Lower lobe of right lung (tissue), 2 donors: Measurements from ENCODE around the gene DYSF. TPM values are rescaled to one million over a fixed set of nuclear protein-coding genes. Genes with fewer than 3 reads are reported as not detected.

Source experiments
- ATAC-seq, 2 donors: fragments of 200-7000 bp; cut with Tn5 transposase; one replicate each; pipeline ENCODE4 v1.9.1; 2020 to 2022; ENCODE audit warnings: mild to moderate bottlenecking in 2 of 2, moderate library complexity in 2 of 2
- DNase-seq: peaks from one replicate; pipeline ENCODE4 v3.0.0-alpha.2; 2020
- H3K27ac ChIP-seq: fragments of 200-600 bp; one replicate; pipeline ENCODE4 v1.8.0; 2022
- H3K27me3 ChIP-seq: fragments of 200-600 bp; one replicate; pipeline ENCODE4 v1.8.0; 2022; ENCODE audit warnings: low read depth
- H3K36me3 ChIP-seq: fragments of 200-600 bp; one replicate; pipeline ENCODE4 v1.8.0; 2022; ENCODE audit warnings: mild to moderate bottlenecking
- H3K4me1 ChIP-seq: fragments of 200-600 bp; one replicate; pipeline ENCODE4 v1.8.0; 2022
- H3K4me3 ChIP-seq: fragments of 200-600 bp; one replicate; pipeline ENCODE4 v1.8.0; 2022; ENCODE audit warnings: mild to moderate bottlenecking
- H3K9me3 ChIP-seq: fragments of 200-600 bp; one replicate; pipeline ENCODE4 v1.8.0; 2022
- intact Hi-C: fragments of 100-400 bp; cut with DNase I; formaldehyde crosslinking; loops from one replicate; pipeline ENCODE4 v1.11.0; 2022
- total RNA-seq: library from RNA; stranded (reverse); fragmentation: NEBNext Ultra II Directional; extraction: Animal tissue kit (Norgen Biotek cat#: 25700); gene quantifications from one replicate; pipeline ENCODE4 v1.2.1, GENCODE V29; 2021
- TF ChIP-seq, protein P1 (sequence below): fragments of 200-600 bp; IDR thresholded peaks from one replicate; pipeline ENCODE4 v1.8.0; 2022; ENCODE audit warnings: antibody characterized with exemption, mild to moderate bottlenecking
- donor health status: DM: no; HTN: yes; CAD: no; lungs with severe emphysema.

The DYSF gene
- total RNA-seq, 1 donor from 2014 or later, result 41.2 TPM

DNA sequence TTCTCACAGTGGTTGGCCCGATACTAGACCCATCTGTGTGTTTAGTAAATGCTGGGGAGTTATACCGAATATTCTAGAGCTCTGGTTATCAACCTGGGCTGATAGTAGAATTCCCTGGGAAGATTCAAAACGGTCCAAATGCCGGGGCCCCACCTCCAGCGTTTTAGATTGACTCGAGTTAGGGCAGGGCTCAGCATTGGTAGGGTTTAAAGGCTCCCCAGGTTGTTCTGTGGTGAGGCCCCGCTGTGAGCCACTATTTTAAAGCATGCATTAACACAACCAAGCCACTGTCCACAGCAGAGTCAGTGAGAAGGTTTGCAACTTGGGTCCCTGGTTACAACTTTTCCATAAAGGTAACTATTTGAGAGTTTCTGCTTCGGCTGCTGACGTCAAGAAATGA lies 73.6 kb downstream of the DYSF start:
- peaks cover 6% of the 10 kb centered on the region for H3K36me3 ChIP-seq
- intact Hi-C loops, result no loop called here
- ATAC-seq (no peak), DNase-seq (no peak)
- TF ChIP-seq, protein P1, sequence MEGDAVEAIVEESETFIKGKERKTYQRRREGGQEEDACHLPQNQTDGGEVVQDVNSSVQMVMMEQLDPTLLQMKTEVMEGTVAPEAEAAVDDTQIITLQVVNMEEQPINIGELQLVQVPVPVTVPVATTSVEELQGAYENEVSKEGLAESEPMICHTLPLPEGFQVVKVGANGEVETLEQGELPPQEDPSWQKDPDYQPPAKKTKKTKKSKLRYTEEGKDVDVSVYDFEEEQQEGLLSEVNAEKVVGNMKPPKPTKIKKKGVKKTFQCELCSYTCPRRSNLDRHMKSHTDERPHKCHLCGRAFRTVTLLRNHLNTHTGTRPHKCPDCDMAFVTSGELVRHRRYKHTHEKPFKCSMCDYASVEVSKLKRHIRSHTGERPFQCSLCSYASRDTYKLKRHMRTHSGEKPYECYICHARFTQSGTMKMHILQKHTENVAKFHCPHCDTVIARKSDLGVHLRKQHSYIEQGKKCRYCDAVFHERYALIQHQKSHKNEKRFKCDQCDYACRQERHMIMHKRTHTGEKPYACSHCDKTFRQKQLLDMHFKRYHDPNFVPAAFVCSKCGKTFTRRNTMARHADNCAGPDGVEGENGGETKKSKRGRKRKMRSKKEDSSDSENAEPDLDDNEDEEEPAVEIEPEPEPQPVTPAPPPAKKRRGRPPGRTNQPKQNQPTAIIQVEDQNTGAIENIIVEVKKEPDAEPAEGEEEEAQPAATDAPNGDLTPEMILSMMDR, result no peak
- H3K9me3 ChIP-seq, result no peaks in the 10 kb centered on the region
- no peak overlapping the region for H3K27ac ChIP-seq
- no peaks in the 10 kb centered on the region for H3K4me1 ChIP-seq
- H3K4me3 ChIP-seq, result no peak overlapping the region
- no peaks in the 10 kb centered on the region for H3K27me3 ChIP-seq

- Histone ChIP-seq H3K4me3 (no peak overlapping the region), H3K27me3 (no peaks in the 10 kb centered on the region), H3K4me1 (no peaks in the 10 kb centered on the region), H3K9me3 (no peaks in the 10 kb centered on the region), H3K36me3 (peaks cover 6% of the 10 kb centered on the region), H3K27ac (no peak overlapping the region)
- TF ChIP-seq, protein P1, result no peak
- peak in 1 of 2 donors; percentile 9 for ATAC-seq
- DNase-seq, result no peak
- intact Hi-C loops, result no loop called here
Observed at GRCh38 chr2:71528131-71528591, 74.8 kb downstream of the DYSF start.

DNA sequence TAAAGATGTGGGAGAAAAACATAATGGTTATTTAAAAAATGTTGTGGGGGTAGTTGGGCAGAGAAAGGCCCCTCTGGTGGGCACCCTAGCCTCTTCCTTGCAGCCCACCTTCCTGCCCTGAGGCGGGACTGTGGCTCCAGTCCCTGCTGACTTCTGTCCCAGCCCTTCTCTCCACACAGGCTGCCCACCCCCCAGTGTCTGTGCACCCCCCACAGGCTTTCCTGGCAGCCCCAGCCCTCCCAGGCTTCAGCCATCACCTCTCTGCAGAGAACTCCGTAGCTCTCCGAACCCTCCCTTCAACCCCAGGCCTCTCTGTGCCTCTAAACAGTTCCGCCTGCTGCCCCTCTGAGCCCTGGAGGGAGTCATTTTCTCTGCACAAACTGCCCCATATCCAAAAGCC lies 75.4 kb downstream of the DYSF start:
- no peak for ATAC-seq

DNA sequence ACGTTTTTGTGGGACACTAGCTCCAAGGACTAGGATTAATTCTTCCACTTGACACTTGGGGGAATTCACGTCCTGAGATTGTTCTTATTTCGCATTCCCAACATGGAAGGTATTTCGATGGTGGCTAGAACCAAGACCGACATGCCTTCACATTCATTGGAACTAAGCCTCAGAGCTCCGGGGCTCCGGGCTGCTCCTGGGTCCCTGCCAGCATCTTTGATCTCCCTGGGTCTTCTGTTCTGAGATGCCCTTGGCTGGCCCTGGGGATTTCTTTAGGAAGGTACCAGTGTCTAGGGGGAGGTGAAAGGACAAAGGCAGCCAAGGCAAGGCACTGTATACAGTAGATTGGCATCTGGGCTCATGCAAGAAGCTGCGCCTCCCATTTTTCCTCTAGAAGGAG lies 76.8 kb downstream of the DYSF start:
- DNase-seq (no peak), ATAC-seq (no peak)
- peaks cover 6% of the 10 kb centered on the region for H3K36me3 ChIP-seq
- TF ChIP-seq, protein P1, result no peak
- H3K27ac ChIP-seq, result no peak overlapping the region
- no peaks in the 10 kb centered on the region for H3K4me1 ChIP-seq
- intact Hi-C loops, result no loop called here
- H3K4me3 ChIP-seq, result no peak overlapping the region
- H3K9me3 ChIP-seq, result no peaks in the 10 kb centered on the region
- no peaks in the 10 kb centered on the region for H3K27me3 ChIP-seq

More for the DNA sequence above, 75.4 kb downstream of the DYSF start:
- Histone ChIP-seq H3K4me3 (no peak overlapping the region), H3K36me3 (peaks cover 6% of the 10 kb centered on the region), H3K4me1 (no peaks in the 10 kb centered on the region), H3K27me3 (no peaks in the 10 kb centered on the region), H3K9me3 (no peaks in the 10 kb centered on the region), H3K27ac (no peak overlapping the region)
- intact Hi-C loops, result no loop called here
- TF ChIP-seq, protein P1, result no peak
- DNase-seq, result no peak

GRCh38 chr2:71530641-71531332 lies 77.4 kb downstream of the DYSF start:
- ATAC-seq (peak; percentile 55 to 59), DNase-seq (no peak)
- TF ChIP-seq, protein P1, result peak; percentile 74
- no peaks in the 10 kb centered on the region for H3K4me1 ChIP-seq
- no peaks in the 10 kb centered on the region for H3K27me3 ChIP-seq
- no peak overlapping the region for H3K4me3 ChIP-seq
- no peaks in the 10 kb centered on the region for H3K9me3 ChIP-seq
- H3K27ac ChIP-seq, result no peak overlapping the region
- peaks cover 6% of the 10 kb centered on the region for H3K36me3 ChIP-seq
- intact Hi-C loops, result no loop called here
